Coronary artery (tissue), 2 donors: ENCODE measurements around the gene NOC2L.

Source experiments
- DNase-seq: peaks from one replicate; pipeline ENCODE4 v3.0.0-alpha.2; 2017; ENCODE audit warnings: low spot score
- H3K27ac ChIP-seq, 2 donors: fragments of 200-600 bp; sonication (generic); one replicate each; pipeline ENCODE4 v1.5.1; 2016 to 2019
- H3K4me3 ChIP-seq: fragments of 200-600 bp; sonication (generic); 2 replicates; pipeline ENCODE4 v1.5.1; 2016; ENCODE audit warnings: mild to moderate bottlenecking, moderate library complexity
- CTCF ChIP-seq: fragments of 200-600 bp; sonication (generic); IDR thresholded peaks from one replicate; pipeline ENCODE4 v1.5.1; 2019; ENCODE audit warnings: antibody characterized with exemption

Gene NOC2L

GRCh38 chr1:937521-937920, 21.5 kb downstream of the NOC2L start:
- no peak for DNase-seq
- TF ChIP-seq CTCF, result no peak

GRCh38 chr1:936348-937264, 22.4 kb downstream of the NOC2L start:
- Histone ChIP-seq H3K27ac (no peak overlapping the region), H3K4me3 (no peak overlapping the region)
- DNase-seq, result no peak
- no peak for TF ChIP-seq CTCF

More at GRCh38 chr1:937521-937920, 21.5 kb downstream of the NOC2L start:
- no peak overlapping the region for H3K4me3 ChIP-seq
- H3K27ac ChIP-seq, result no peak overlapping the region

- no peak for DNase-seq
- TF ChIP-seq CTCF, result no peak
- Histone ChIP-seq H3K27ac (no peak overlapping the region), H3K4me3 (no peak overlapping the region)
Measured at GRCh38 chr1:935751-936231, 23.3 kb downstream of the NOC2L start.

- no peak overlapping the region for H3K27ac ChIP-seq
- TF ChIP-seq CTCF, result no peak
- H3K4me3 ChIP-seq, result no peak overlapping the region
- no peak for DNase-seq
Measured at GRCh38 chr1:934991-935750, 23.9 kb downstream of the NOC2L start.

GRCh38 chr1:933603-933940, 25.5 kb downstream of the NOC2L start:
- H3K27ac ChIP-seq, result no peak overlapping the region
- no peak for TF ChIP-seq CTCF
- H3K4me3 ChIP-seq, result no peak overlapping the region
- DNase-seq, result no peak

- DNase-seq, result no peak
- Histone ChIP-seq H3K27ac (no peak overlapping the region), H3K4me3 (no peak overlapping the region)
- no peak for TF ChIP-seq CTCF
Measured at GRCh38 chr1:932776-933602, 26.1 kb downstream of the NOC2L start.
